Ovary (tissue), 10 donors: ENCODE data around the gene AASDHPPT. TPM values are rescaled to one million over a fixed set of nuclear protein-coding genes. Genes with fewer than 3 reads are reported as not detected.

Source experiments
- DNase-seq, 5 donors: peaks; one replicate each; pipeline ENCODE4 v3.0.0-alpha.2; 2019 to 2020
- H3K27ac ChIP-seq, 2 donors: fragments of 200-600 bp; one replicate each; pipeline versions ENCODE4 v1.5.1 to v1.8.0; 2019 to 2022
- H3K27me3 ChIP-seq: fragments of 200-600 bp; one replicate; pipeline ENCODE4 v1.8.0; 2022
- H3K36me3 ChIP-seq: fragments of 200-600 bp; sonication (generic); one replicate; pipeline ENCODE4 v1.5.1; 2019
- H3K4me1 ChIP-seq: one replicate; pipeline ENCODE4 v1.8.1; 2013; ENCODE audit warnings: mild to moderate bottlenecking, moderate library complexity; ENCODE audit not compliant: insufficient read depth
- H3K4me3 ChIP-seq: fragments of 200-600 bp; sonication (generic); one replicate; pipeline ENCODE4 v1.5.1; 2017
- H3K9me3 ChIP-seq, 2 donors: fragments of 200-600 bp in 1 of 2; sonication (generic) in 1 of 2; one replicate each; pipeline versions ENCODE4 v1.5.1 to v1.8.1; 2013 to 2019; ENCODE audit warnings: mild to moderate bottlenecking in 1 of 2, moderate library complexity in 1 of 2
- EP300 ChIP-seq: sonication (generic); formaldehyde crosslinking; IDR thresholded peaks from one replicate; pipeline ENCODE4 v1.6.1; 2017; ENCODE audit warnings: antibody characterized with exemption
- POLR2A ChIP-seq: fragments of 450-650 bp; IDR thresholded peaks from one replicate; pipeline ENCODE4 v1.6.1; 2017; ENCODE audit warnings: antibody characterized with exemption, mild to moderate bottlenecking, moderate library complexity
- WGBS, 3 donors: extraction: QIAGEN DNeasy Blood & Tissue Kit in 1 of 3; methylation state at CpG; one replicate each; pipeline versions ENCODE4 v1.1.5 to v1.1.7; 2013 to 2017; 5-methylcytosine and 5-hydroxymethylcytosine counted together
- intact Hi-C, 4 donors: fragments of 100-400 bp; cut with DNase I; formaldehyde crosslinking; loops; one replicate each; pipeline versions ENCODE4 v1.11.0 to v1.15.1; 2022 to 2023
- long read RNA-seq, 3 donors: library from polyadenylated mRNA in 2 of 3; unstranded in 2 of 3; transcript quantifications; one replicate each; pipeline ENCODE4 v2.0.0 and lab custom pipeline, GENCODE V29; 2021 to 2026
- polyA plus RNA-seq, 2 donors: library from polyadenylated mRNA; stranded (reverse); fragments of 200-250 nt in 1 of 2; fragments of 350-450 nt in 1 of 2; fragmentation: Illumina TruSeq in 1 of 2; extraction: RNeasy Lipid Tissue Mini Kit (QIAGEN cat#74804) in 1 of 2; gene quantifications; one replicate each; pipeline ENCODE4 v1.2.3, GENCODE V29; 2013 to 2014
- total RNA-seq, 7 donors: library from RNA; depleted of rRNA in 2 of 7; stranded (reverse); fragments of >200 nt in 2 of 7; fragmentation: NEBNext Ultra II Directional in 3 of 7; extraction: Animal tissue kit (Norgen Biotek cat#: 25700) in 3 of 7; gene quantifications; one replicate each; pipeline versions ENCODE4 v1.1.0 to v1.2.4, GENCODE V29; 2016 to 2023
- TF ChIP-seq, protein P1 (sequence below), 3 donors: fragments of 450-650 bp in 2 of 3; fragments of 200-600 bp in 1 of 3; IDR thresholded peaks; one replicate each; pipeline versions ENCODE4 v1.5.1 to v1.8.0; 2016 to 2022; ENCODE audit warnings: antibody characterized with exemption in 3 of 3, mild to moderate bottlenecking in 1 of 3
- donor health status: DM: no; HTN: no; CAD: no; lungs with moderate emphysema.
- donor health status: DM: no; HTN: no; CAD: no.
- donor health status: Bipolar disorder and iron deficiency.
- donor health status: DM: yes; HTN: yes; CAD: no.
- donor health status: DM: no; HTN: no; CAD: no.
- donor health status: DM: yes; HTN: yes; CAD: no.

Gene AASDHPPT
- total RNA-seq, result 10 to 100 TPM; 18.9 to 43.1 (median 28.5) TPM
- polyA plus RNA-seq, result 10 to 100 TPM; 17.3 to 25.7 TPM
- long read RNA-seq, donor 1, transcript AASDHPPT-201 (6 exons, 2,955 nt), result major isoform, 69 of 72 reads
- long read RNA-seq, donor 1, partial matches to known transcripts, result 0 of 72 reads
- long read RNA-seq, donor 1, other reads (novel, unspliced or antisense), result 3 of 72 reads
- long read RNA-seq, donor 2, full-length matches to known transcripts, result 58 of 83 reads
- long read RNA-seq, donor 2, partial matches to known transcripts, result 20 of 83 reads
- long read RNA-seq, donor 2, other reads (novel, unspliced or antisense), result 5 of 83 reads
- long read RNA-seq, donor 3, transcript AASDHPPT-201 (6 exons, 2,955 nt), result major isoform, 91 of 99 reads
- long read RNA-seq, donor 3, partial matches to known transcripts, result 2 of 99 reads
- long read RNA-seq, donor 3, other reads (novel, unspliced or antisense), result 5 of 99 reads

DNA sequence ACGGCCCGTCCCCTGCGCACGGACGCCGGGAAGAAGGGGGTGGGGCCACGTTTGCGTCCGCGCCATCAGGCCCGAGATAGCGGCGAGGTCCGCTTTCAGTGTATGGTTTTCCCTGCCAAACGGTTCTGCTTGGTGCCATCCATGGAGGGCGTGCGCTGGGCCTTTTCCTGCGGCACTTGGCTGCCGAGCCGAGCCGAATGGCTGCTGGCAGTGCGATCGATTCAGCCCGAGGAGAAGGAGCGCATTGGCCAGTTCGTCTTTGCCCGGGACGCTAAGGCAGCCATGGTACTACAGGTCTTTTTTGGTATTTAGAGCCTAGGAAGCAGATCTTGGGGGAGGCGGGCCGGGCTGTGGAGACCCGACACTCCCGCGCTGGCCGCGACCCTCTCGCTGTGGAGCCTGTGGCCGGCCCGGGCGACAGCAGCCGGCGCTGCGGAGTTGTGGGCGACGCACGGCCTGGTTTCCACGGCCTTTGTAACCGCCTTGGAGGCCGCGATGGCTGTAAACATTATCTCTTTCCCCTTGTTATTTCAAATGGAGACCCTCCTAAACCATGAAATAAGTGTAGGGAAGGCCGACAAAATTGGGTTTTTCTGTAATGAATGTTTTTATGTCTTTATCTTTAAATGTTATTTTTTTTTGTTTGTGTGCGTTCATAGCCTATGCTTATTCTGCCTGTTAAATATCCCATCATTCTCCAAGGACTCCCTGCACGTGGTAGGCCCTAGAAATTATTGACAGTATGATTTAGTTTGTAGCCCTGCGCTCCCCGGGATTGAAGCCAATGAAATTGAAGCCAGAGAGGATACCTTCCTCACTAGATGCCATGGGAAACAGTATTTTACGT is at the start of gene AASDHPPT:
Gene AASDHPPT, plus strand, starts transcription at position 54 of the 847 bp plus-strand sequence. Its CDS starts 49 bp downstream, at position 103.
- Histone ChIP-seq H3K4me1 (peaks cover 3% of the 10 kb centered on the region), H3K27ac (peak within 1 kb of the TSS; percentile 88 to 94), H3K36me3 (no peaks in the 10 kb centered on the region), H3K4me3 (peak within 1 kb of the TSS; percentile 69), H3K27me3 (no peaks in the 10 kb centered on the region), H3K9me3 (no peaks in the 10 kb centered on the region)
- peak in 3 of 5 donors; percentile 19 to 34 (median 33) for DNase-seq
- 0 to 1% (median 0%) methylated on average over 47 to 55 of the region's 55 CpGs for whole genome bisulfite sequencing, 3 donors
- TF ChIP-seq POLR2A, result peak; percentile 36
- no peak for TF ChIP-seq EP300
- TF ChIP-seq, protein P1, sequence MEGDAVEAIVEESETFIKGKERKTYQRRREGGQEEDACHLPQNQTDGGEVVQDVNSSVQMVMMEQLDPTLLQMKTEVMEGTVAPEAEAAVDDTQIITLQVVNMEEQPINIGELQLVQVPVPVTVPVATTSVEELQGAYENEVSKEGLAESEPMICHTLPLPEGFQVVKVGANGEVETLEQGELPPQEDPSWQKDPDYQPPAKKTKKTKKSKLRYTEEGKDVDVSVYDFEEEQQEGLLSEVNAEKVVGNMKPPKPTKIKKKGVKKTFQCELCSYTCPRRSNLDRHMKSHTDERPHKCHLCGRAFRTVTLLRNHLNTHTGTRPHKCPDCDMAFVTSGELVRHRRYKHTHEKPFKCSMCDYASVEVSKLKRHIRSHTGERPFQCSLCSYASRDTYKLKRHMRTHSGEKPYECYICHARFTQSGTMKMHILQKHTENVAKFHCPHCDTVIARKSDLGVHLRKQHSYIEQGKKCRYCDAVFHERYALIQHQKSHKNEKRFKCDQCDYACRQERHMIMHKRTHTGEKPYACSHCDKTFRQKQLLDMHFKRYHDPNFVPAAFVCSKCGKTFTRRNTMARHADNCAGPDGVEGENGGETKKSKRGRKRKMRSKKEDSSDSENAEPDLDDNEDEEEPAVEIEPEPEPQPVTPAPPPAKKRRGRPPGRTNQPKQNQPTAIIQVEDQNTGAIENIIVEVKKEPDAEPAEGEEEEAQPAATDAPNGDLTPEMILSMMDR (IDR thresholded peaks at IDR 0.05), result no peak
- intact Hi-C loops, result loop anchor here in 2 of 4 donors (5.0 kb wide), 1 partner anchor 56 kb away; the partner anchor contains the start of gene MSANTD4 (in 2 of the 2)

- no peak overlapping the region for H3K27ac ChIP-seq
- WGBS, 3 donors, result 22 to 50% (median 32%) methylated on average over 4 of the region's 4 CpGs
- no peak for TF ChIP-seq POLR2A
- no peak for TF ChIP-seq EP300
Observed at GRCh38 chr11:106030609-106031008, 46.9 kb upstream of the AASDHPPT start.

DNA sequence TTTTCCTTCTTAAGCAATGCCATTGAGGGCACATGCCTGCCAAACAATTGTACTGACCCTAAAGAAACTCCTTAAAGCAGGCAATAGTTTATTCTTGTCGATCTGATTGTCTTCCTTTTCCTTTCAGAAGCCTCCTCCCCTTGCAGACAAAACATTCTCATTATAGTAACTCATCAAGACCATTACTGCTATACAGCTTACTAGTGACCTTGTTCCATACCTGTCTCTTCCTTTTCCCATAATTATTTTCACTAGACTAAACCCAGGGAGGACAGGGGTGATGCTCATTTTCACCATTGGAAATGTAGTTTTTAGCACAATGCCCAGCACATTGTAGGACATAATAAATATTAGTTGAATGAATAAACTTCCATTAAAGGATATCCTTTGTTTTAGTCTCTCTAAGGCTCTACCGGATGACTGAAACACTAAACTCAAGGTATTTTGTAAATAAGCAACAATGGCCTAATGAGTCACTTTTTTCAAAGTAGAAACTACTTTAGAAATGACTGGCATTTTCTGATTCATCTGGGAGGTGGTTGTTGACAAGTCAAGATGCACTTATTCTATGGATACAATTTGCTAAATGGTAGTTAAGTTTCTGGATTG is 46.2 kb upstream of the AASDHPPT start:
- intact Hi-C loops, result no loop called here
- Histone ChIP-seq H3K4me1 (no peaks in the 10 kb centered on the region), H3K27me3 (no peaks in the 10 kb centered on the region), H3K4me3 (no peak overlapping the region), H3K27ac (no peak overlapping the region), H3K9me3 (no peaks in the 10 kb centered on the region), H3K36me3 (no peaks in the 10 kb centered on the region)
- TF ChIP-seq EP300 (no peak), POLR2A (no peak)
- TF ChIP-seq, protein P1 (IDR thresholded peaks at IDR 0.05), result no peak
- DNase-seq, result no peak
- 64 to 72% (median 64%) methylated on average over 2 of the region's 2 CpGs for WGBS, 3 donors

More at GRCh38 chr11:106030609-106031008, 46.9 kb upstream of the AASDHPPT start:
- Histone ChIP-seq H3K4me1 (no peaks in the 10 kb centered on the region), H3K9me3 (no peaks in the 10 kb centered on the region), H3K36me3 (no peaks in the 10 kb centered on the region), H3K27me3 (no peaks in the 10 kb centered on the region), H3K4me3 (no peak overlapping the region)
- DNase-seq, result no peak
- intact Hi-C loops, result no loop called here

DNA sequence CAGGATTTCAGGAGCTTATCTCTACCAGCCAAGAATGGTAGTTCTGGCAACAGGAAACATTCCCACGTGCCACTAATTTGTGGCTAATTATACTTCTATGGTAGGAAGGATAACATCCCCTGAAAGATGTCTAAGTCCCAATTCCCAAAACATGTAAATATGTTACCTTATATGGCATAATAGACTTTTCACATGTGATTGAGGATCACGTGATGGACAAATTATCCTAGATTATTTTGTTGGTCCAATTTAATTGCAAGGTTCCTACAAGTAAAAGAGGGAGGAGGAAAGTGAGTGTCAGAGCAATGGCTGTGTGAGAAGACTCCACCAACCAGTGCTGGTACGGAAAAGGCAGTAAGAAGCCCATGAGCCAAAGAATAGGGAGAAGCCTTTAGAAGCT is 45.5 kb upstream of the AASDHPPT start:
- 76 to 85% (median 80%) methylated on average over 3 of the region's 3 CpGs for WGBS, 3 donors
- intact Hi-C loops, result no loop called here
- no peaks in the 10 kb centered on the region for H3K36me3 ChIP-seq

More for the DNA sequence above, 45.5 kb upstream of the AASDHPPT start:
- no peak overlapping the region for H3K4me3 ChIP-seq
- no peak overlapping the region for H3K27ac ChIP-seq
- H3K9me3 ChIP-seq, result no peaks in the 10 kb centered on the region
- H3K27me3 ChIP-seq, result no peaks in the 10 kb centered on the region
- no peak for TF ChIP-seq EP300
- TF ChIP-seq POLR2A, result no peak
- TF ChIP-seq, protein P1 (IDR thresholded peaks at IDR 0.05), result no peak
- no peak for DNase-seq
- no peaks in the 10 kb centered on the region for H3K4me1 ChIP-seq
